ENCODE measurements around the gene OTUB1. TPM values are rescaled to one million over a fixed set of nuclear protein-coding genes. Genes with fewer than 3 reads are reported as not detected.
A peak's percentile ranks its signal among the peaks of the same experiment; 100 is the strongest.

OTUB1 gene
- total RNA-seq, 2 experiments from 2014 or later = 69.5 to 72.2 TPM

DNA sequence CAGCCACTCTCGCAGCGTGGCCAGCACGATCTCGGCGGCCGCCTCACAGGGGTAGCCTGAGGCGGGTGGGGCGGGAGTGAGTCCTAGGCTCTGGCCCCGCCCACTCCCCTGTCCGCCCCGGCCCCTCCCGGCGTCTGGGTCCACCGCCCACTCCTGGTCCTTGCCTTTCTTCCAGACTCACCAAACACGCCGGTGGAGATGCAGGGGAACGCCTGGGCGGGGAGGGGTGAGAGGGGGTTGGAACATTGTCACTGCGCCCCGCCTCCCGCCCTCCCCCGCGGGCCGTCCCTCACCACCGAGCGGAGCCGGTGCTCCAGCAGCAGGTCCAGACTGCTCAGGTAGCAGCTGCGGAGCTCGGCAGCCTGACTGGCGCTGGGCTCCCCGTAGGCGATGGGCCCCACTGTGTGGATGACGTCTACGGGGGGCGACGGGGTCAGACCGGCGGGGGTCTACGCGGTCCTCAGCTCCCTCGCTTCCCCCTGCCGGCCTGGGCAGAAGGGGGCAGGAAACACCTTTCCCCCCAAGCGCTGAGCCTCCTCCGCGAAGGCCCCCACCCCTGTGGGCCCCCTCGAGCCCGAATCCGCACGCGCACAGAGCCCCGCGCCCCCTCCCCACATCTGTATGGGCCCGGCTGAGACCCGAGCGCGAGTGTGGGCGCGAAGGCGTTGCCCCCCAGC is 13.2 kb downstream of the OTUB1 start:
- POLR2A ChIA-PET = interaction anchor here (0.6 to 1.5 kb wide), 2 partner anchors 9 to 12 kb away, joined by 3 to 4 read pairs; no protein-coding TSS in a partner anchor
- Mint-ChIP-seq H3K9me3 (no peaks in the 10 kb centered on the region), H3K27me3 (no peaks in the 10 kb centered on the region), H3K4me3 (no peak overlapping the region), H3K4me1 (ENCODE audit: low read depth) (peaks cover 5% of the 10 kb centered on the region), H3K36me3 (peaks cover 22% of the 10 kb centered on the region), H3K27ac (no peak overlapping the region)
- CTCF ChIA-PET = interaction anchor here (0.6 to 4.3 kb wide), 24 partner anchors 9 to 339 kb away, joined by 3 to 145 read pairs (median 4); partner anchors contain the start of genes COX8A, MARK2 and OTUB1
- DNase-seq = peak; percentile 69
- intact Hi-C loops (cut with micrococcal nuclease) = loop anchor here (1.0 kb wide), 1 partner anchor 149 kb away; no protein-coding TSS in a partner anchor

GRCh38 chr11:64000026-64000739 is 13.9 kb downstream of the OTUB1 start:
- DNase-seq = peak; percentile 79
- Mint-ChIP-seq H3K27ac (no peak overlapping the region), H3K36me3 (peaks cover 15% of the 10 kb centered on the region), H3K27me3 (no peaks in the 10 kb centered on the region), H3K4me3 (no peak overlapping the region), H3K4me1 (ENCODE audit: low read depth) (peaks cover 5% of the 10 kb centered on the region), H3K9me3 (no peaks in the 10 kb centered on the region)
- POLR2A ChIA-PET = interaction anchor here (0.7 to 1.5 kb wide), 3 partner anchors 10 to 152 kb away, joined by 3 to 4 read pairs (median 4); no protein-coding TSS in a partner anchor
- intact Hi-C loops (cut with micrococcal nuclease) = loop anchor here (1.0 kb wide), 1 partner anchor 148 kb away; no protein-coding TSS in a partner anchor
- CTCF ChIA-PET = interaction anchor here (0.5 to 4.3 kb wide), 38 partner anchors 9 to 338 kb away, joined by 3 to 145 read pairs (median 4); partner anchors contain the start of genes COX8A, MACROD1, MARK2 and NUDT22

DNA sequence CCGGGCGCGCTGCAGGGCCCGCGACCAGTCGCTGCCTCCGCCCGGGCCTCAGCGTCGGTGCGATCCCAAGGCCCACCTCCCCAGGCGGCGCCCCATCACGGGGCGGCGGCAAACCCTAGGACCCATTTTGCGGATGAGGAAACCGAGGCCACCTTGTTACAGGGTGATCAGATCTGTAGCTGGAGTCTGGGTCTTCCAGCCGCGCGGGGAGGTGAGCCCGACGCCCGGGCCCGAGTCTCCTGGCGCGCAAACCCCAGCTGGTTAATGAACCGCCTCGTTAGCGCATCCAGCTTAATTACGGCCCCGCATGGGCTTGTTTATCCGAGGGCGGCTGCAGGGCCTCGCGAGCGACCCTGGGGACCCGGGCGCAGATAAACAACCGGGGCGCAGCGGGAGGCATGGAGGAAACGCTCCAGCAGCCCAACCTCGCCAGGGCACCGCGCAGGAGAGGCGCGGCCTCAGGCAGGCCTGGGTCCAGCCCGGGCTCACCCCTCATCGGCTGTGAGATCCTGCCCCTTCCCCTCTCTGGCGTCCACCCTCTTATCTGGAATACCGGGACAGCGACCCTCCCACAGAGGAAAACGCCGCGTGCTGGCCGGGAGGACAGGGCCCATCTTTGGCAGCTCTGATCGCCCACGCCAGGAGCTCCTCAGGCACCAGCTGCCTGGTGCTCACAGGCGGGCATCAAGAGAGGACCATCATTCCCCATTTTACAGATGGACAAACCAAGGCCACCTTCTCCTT is 14.7 kb downstream of the OTUB1 start:
- Mint-ChIP-seq H3K36me3 (peaks cover 14% of the 10 kb centered on the region), H3K9me3 (no peaks in the 10 kb centered on the region), H3K27ac (no peak overlapping the region), H3K4me3 (no peak overlapping the region), H3K27me3 (peaks cover 2% of the 10 kb centered on the region), H3K4me1 (ENCODE audit: low read depth) (peaks cover 5% of the 10 kb centered on the region)
- DNase-seq = no peak
- ChIA-PET POLR2A (interaction anchor here (0.7 to 1.5 kb wide), 3 partner anchors 10 to 152 kb away, joined by 3 to 4 read pairs (median 4); no protein-coding TSS in a partner anchor), CTCF (interaction anchor here (0.5 to 4.3 kb wide), 35 partner anchors 8 to 331 kb away, joined by 3 to 145 read pairs (median 4); partner anchors contain the start of genes COX8A, MACROD1, MARK2 and NUDT22)
- intact Hi-C loops (cut with micrococcal nuclease) = loop anchor here (1.0 kb wide), 1 partner anchor 147 kb away; no protein-coding TSS in a partner anchor

- ChIA-PET CTCF (interaction anchor here (1.0 to 4.3 kb wide), 21 partner anchors 11 to 299 kb away, joined by 3 to 145 read pairs (median 6); partner anchors contain the start of genes COX8A, MACROD1, NUDT22 and OTUB1), POLR2A (interaction anchor here (0.6 to 1.3 kb wide), 2 partner anchors 22 to 33 kb away, joined by 3 to 4 read pairs; no protein-coding TSS in a partner anchor)
- Mint-ChIP-seq H3K4me1 (ENCODE audit: low read depth) (peaks cover 5% of the 10 kb centered on the region), H3K27ac (no peak overlapping the region), H3K27me3 (peaks cover 7% of the 10 kb centered on the region), H3K9me3 (no peaks in the 10 kb centered on the region), H3K4me3 (no peak overlapping the region), H3K36me3 (peaks cover 9% of the 10 kb centered on the region)
- intact Hi-C loops (cut with micrococcal nuclease) = no loop called here
- DNase-seq = no peak
Observed at GRCh38 chr11:64001484-64002420, 15.5 kb downstream of the OTUB1 start.

- CTCF ChIA-PET = no interaction called here
- H3K4me1 Mint-ChIP-seq (ENCODE audit: low read depth) = peaks cover 18% of the 10 kb centered on the region
Observed at GRCh38 chr11:64003807-64004589, 17.8 kb downstream of the OTUB1 start.

GRCh38 chr11:64004590-64004984 is 18.3 kb downstream of the OTUB1 start:
- H3K36me3 Mint-ChIP-seq = no peaks in the 10 kb centered on the region
- H3K9me3 Mint-ChIP-seq = no peaks in the 10 kb centered on the region
- DNase-seq = no peak
- H3K4me3 Mint-ChIP-seq = no peak overlapping the region
- intact Hi-C loops (cut with micrococcal nuclease) = no loop called here
- ChIA-PET POLR2A (no interaction called here), CTCF (no interaction called here)
- H3K27me3 Mint-ChIP-seq = peaks cover 28% of the 10 kb centered on the region
- no peak overlapping the region for H3K27ac Mint-ChIP-seq
- H3K4me1 Mint-ChIP-seq (ENCODE audit: low read depth) = peaks cover 18% of the 10 kb centered on the region

More at GRCh38 chr11:64003807-64004589, 17.8 kb downstream of the OTUB1 start:
- H3K36me3 Mint-ChIP-seq = no peaks in the 10 kb centered on the region
- POLR2A ChIA-PET = no interaction called here
- H3K9me3 Mint-ChIP-seq = no peaks in the 10 kb centered on the region
- no peak overlapping the region for H3K4me3 Mint-ChIP-seq
- DNase-seq = no peak
- H3K27me3 Mint-ChIP-seq = peaks cover 27% of the 10 kb centered on the region
- H3K27ac Mint-ChIP-seq = no peak overlapping the region
- intact Hi-C loops (cut with micrococcal nuclease) = no loop called here

- POLR2A ChIA-PET = no interaction called here
- peaks cover 28% of the 10 kb centered on the region for H3K27me3 Mint-ChIP-seq
- CTCF ChIA-PET = interaction anchor here (0.8 kb wide), 1 partner anchor 147 kb away, joined by 3 read pairs; no protein-coding TSS in a partner anchor
- intact Hi-C loops (cut with micrococcal nuclease) = no loop called here
- no peaks in the 10 kb centered on the region for H3K36me3 Mint-ChIP-seq
- no peak overlapping the region for H3K4me3 Mint-ChIP-seq
- DNase-seq = no peak
- no peak overlapping the region for H3K27ac Mint-ChIP-seq
- peaks cover 15% of the 10 kb centered on the region for H3K4me1 Mint-ChIP-seq (ENCODE audit: low read depth)
- H3K9me3 Mint-ChIP-seq = peaks cover 6% of the 10 kb centered on the region
Observed at GRCh38 chr11:64005691-64006090, 19.5 kb downstream of the OTUB1 start.

- CTCF ChIA-PET = interaction anchor here (0.8 kb wide), 1 partner anchor 147 kb away, joined by 3 read pairs; no protein-coding TSS in a partner anchor
- no peak for DNase-seq
Observed at GRCh38 chr11:64006398-64006797, 20.2 kb downstream of the OTUB1 start.

GRCh38 chr11:64007160-64007628 is 21.0 kb downstream of the OTUB1 start:
- H3K9me3 Mint-ChIP-seq = peaks cover 12% of the 10 kb centered on the region
- intact Hi-C loops (cut with micrococcal nuclease) = no loop called here
- POLR2A ChIA-PET = no interaction called here

More at GRCh38 chr11:64006398-64006797, 20.2 kb downstream of the OTUB1 start:
- peaks cover 13% of the 10 kb centered on the region for H3K4me1 Mint-ChIP-seq (ENCODE audit: low read depth)
- POLR2A ChIA-PET = no interaction called here
- no peak overlapping the region for H3K27ac Mint-ChIP-seq
- intact Hi-C loops (cut with micrococcal nuclease) = no loop called here
- H3K9me3 Mint-ChIP-seq = peaks cover 12% of the 10 kb centered on the region
- peaks cover 28% of the 10 kb centered on the region for H3K27me3 Mint-ChIP-seq
- no peaks in the 10 kb centered on the region for H3K36me3 Mint-ChIP-seq
- H3K4me3 Mint-ChIP-seq = no peak overlapping the region

GRCh38 chr11:64007629-64008282 is 21.5 kb downstream of the OTUB1 start:
- POLR2A ChIA-PET = no interaction called here
- peaks cover 28% of the 10 kb centered on the region for H3K27me3 Mint-ChIP-seq
- CTCF ChIA-PET = interaction anchor here (0.6 kb wide), 1 partner anchor 144 kb away, joined by 3 read pairs; no protein-coding TSS in a partner anchor
- intact Hi-C loops (cut with micrococcal nuclease) = no loop called here
- no peak overlapping the region for H3K27ac Mint-ChIP-seq
- H3K4me3 Mint-ChIP-seq = no peak overlapping the region
- no peak for DNase-seq
- H3K36me3 Mint-ChIP-seq = no peaks in the 10 kb centered on the region
- H3K9me3 Mint-ChIP-seq = peaks cover 12% of the 10 kb centered on the region
- peaks cover 13% of the 10 kb centered on the region for H3K4me1 Mint-ChIP-seq (ENCODE audit: low read depth)

More at GRCh38 chr11:64007160-64007628, 21.0 kb downstream of the OTUB1 start:
- peaks cover 28% of the 10 kb centered on the region for H3K27me3 Mint-ChIP-seq
- CTCF ChIA-PET = interaction anchor here (0.6 kb wide), 1 partner anchor 145 kb away, joined by 3 read pairs; no protein-coding TSS in a partner anchor
- no peak overlapping the region for H3K27ac Mint-ChIP-seq
- H3K36me3 Mint-ChIP-seq = no peaks in the 10 kb centered on the region
- DNase-seq = no peak
- H3K4me1 Mint-ChIP-seq (ENCODE audit: low read depth) = peaks cover 13% of the 10 kb centered on the region
- no peak overlapping the region for H3K4me3 Mint-ChIP-seq
